LoVo (cell line): Measurements from ENCODE around the gene TRPM5.
A peak's percentile ranks its signal among the peaks of the same experiment; 100 is the strongest.

ENCODE experiments used
- DNase-seq: peaks from one replicate; pipeline ENCODE4 v3.0.0-alpha.2; 2016; ENCODE audit warnings: low spot score

Gene TRPM5

DNA sequence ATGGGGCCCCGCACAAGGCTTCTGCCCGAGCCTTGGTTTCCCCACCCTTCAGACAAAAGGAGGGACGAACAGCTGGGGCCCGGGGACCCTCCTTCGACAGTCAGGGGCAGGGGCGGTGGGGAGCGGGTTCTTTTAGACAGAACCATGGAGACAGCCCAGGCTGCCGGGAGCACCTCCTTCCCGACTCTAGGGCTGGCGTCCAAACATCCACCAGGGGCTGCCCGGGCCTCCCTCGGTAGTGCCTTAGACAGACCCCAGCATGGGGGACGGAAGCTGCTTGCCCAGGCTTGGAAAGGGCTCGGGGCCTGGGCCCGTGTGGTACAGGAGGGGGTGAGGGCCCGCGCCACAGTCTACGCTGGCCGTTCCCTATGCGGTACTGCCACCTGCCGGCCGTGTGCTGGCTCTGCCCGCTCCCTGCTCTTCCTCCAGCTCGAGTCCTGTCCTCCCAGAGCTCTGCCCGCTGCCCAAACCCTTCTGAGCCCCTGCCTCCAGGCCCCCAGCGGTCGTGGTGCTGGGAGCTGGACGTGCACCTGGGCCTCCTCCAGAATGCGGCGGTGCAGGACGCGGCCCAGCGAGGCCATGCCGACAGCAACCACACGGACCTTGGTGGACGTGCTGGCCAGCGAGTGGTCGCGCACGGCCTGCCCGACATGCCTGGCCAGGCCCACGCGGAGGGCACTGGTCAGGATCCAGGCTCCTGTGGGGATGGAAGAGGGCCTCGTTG lies 23.6 kb downstream of the TRPM5 start:
- DNase-seq, result peak; percentile 82

DNA sequence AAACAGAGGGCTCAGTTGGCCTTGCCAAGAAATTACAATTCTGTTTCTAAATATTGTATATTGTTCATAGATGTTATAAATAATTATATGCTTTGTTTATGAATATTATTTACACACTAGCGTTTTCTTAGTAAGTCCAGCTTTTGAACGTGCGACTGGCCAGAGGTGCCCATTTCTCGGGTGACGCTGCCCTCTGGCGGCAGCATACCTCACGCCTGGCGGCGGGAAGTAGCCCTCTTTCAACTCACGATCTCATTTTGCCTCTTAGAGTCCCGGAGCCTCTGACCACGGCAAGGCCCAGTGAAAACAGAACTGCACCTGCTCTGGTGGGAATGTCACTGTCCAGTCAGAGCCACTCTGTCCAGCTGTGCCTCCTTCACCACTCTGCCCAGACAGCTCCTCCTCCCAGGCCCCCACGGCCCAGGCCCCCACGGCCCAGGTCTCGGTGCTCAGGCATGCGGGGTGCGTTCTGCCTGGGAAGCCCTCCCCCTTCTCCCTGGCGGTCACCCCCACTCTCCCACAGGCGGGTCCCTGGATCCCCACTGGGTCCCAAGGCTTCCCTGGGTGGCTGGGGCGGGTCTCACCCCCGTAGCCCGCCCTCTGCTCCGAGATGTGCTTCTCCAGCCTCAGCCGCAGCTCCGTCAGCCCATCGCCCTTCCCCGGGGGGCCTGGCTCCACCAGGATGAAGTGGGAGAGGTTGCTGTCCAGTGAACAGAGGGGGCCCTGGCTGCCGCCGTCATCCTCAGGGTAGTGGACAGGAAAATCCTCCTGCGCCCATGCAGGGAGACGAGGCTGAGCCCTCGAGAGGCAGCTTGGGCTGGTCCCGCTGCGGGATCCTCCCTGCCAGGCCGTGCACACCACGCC lies 24.4 kb downstream of the TRPM5 start:
- peak; percentile 80 for DNase-seq

DNA sequence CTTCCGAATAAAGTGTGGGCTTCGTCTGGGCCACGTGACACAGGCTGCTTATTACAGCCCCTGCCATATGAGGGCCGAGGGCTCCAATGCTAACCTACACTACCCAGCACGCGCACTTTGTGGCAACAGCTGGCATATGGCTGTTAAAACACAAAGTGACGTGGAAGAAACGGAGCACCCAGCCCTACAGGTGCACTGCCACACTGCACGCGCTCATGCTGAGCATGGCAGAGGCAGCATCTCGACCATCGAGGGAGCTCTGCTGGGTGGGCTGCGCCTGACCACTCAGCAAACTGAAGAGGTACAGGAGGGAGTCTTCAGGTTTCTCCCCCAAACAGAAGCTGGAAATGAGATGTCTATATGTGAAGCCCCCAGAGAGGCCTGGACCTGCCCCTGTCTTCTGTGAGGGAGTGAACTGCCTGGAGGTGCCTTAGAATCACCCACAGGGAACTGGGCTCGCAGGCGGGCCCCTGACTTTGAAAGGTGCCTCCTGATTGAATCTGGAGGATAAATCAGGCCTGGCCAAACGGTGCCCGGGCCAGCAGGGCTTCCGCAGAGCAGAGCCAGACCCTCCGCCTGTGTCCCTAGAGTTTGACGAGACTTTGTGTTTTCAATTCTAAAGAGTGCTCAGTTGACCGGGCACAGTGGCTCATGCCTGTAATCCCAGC lies 25.5 kb downstream of the TRPM5 start:
- no peak for DNase-seq

DNA sequence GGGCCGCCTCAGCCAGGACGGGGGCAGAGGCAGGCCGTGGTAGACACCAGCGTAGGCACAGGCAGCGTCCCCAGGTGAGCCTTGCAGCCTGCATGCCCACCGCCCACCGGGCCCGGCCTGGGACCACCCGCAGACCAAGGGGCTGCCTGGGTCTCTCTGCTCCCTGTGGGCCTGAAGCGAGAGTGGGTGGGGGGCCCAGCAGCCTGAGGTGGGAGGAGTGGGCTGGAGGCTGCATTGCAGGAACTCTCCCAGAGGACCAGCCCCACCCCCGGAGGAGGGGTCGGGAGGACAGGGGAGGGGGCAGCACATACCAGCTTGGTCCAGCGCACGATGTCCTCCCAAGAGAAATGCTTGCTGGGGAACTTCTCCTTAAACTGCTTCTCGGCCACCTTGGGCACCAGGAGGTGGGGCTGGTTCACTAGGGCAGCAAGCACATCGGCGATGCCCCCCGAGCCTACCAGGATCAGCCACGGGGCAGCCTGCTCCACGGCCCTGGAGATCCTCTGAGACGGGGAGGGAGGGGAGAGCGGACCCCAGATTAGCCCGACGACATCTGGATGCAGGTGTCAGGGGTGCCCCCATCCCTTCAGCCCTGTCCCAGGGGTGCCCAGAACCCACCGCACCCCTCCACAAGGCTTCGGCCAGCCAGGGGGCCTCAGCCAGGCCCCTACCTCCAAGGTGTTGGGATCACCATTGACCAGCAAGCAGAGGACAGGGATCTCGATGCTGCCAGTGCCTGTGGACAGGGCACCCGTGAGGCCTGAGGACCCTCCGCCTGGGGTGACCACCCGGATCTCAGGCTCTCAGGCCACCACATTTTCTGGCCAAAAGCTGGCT lies 26.2 kb downstream of the TRPM5 start:
- DNase-seq, result no peak

DNA sequence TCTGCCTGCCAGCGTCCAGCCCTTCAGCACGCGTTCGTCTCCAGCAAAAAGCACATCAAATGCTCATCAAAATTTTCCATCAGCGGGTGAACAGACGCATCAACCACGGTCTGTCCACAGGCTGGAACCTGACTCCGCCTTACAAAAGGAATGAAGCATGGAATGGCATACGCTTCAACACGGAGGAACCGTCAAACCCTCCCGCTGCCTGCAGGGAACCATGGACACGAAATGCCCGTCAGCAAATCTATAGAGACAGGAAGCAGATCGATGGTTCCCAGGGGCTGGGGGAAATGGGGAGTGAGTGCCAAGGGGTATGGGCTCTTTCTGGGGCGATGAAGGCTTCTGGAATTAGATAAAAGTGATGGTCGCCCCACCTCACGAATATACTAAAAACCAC lies 27.5 kb downstream of the TRPM5 start:
- no peak for DNase-seq

DNA sequence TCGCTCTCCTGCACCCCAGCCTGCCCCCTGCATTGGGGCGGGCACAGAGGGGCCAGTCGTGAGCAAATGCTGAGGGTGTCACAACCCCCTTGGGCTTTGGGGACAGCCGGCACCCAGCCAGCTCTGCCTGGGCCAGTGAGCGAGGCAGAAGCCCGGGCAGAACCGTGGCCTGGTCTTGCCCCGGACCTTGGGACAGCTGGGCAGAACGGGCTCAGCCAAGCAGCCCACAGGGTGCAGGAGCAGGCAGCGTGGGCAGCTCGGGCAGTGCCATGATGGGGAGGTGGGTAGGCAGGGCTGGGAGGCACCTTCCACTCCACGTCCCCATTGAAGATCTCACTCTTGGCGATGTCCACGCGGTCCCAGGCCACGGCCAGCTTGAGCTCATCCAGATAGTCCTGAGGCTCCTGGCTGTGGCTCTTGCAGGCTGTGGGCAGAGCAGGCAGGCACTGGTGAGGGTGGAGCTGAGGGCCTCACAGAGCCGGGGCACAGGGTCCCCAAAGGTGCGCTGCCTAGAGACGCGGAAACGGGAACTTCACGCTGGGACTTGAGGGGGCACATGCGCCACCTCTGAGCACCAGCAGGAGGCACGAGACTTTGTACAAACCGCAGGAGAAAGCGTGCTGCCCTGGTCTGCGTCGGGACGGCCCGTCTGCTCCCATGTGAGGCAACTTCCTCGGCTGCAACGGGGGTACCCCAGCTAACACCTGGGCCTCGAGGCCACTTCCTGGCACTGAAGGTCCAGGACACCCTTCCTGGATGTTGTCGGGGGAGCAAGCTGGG lies 28.5 kb downstream of the TRPM5 start:
- DNase-seq, result no peak

DNA sequence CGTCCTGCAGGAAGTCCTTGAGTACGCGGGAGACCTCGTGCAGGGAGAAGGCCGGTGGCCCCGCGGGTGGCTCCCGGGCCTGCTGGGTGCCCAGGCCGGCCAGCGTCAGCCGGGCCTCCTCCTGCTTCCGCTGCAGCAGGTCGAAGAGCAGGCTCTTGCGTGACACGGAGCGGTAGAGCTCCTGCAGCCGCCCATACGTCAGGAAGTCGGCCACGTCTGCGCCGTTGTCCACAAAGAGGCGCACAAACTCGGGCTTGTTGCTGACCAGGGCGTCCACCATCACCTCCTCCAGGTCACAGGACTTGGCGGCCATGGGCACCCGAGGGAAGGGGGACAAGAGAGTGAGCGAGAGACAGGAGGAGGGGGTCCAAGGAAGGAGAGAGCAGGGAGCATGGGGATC lies 29.1 kb downstream of the TRPM5 start:
- DNase-seq, result no peak

DNA sequence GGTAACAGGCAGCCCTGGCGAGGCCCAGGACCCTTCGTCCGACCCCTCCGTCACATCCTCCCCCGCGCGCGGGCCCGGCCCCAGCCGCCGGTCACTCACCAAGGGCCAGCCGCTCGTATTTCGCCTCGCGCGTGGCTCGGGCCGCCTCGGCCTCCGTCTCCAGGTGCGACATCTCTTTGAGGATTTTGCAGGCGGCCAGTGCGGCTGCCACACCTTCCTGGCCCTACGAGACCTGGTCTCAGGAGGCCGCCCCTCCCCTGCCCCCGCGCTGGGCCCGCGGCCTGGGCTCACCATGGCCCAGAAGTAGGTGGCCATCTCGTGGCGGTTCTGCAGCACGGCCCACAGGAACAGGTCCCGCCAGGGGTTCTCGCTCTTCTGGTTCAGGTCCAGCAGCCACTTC lies 29.7 kb downstream of the TRPM5 start:
- DNase-seq, result no peak

DNA sequence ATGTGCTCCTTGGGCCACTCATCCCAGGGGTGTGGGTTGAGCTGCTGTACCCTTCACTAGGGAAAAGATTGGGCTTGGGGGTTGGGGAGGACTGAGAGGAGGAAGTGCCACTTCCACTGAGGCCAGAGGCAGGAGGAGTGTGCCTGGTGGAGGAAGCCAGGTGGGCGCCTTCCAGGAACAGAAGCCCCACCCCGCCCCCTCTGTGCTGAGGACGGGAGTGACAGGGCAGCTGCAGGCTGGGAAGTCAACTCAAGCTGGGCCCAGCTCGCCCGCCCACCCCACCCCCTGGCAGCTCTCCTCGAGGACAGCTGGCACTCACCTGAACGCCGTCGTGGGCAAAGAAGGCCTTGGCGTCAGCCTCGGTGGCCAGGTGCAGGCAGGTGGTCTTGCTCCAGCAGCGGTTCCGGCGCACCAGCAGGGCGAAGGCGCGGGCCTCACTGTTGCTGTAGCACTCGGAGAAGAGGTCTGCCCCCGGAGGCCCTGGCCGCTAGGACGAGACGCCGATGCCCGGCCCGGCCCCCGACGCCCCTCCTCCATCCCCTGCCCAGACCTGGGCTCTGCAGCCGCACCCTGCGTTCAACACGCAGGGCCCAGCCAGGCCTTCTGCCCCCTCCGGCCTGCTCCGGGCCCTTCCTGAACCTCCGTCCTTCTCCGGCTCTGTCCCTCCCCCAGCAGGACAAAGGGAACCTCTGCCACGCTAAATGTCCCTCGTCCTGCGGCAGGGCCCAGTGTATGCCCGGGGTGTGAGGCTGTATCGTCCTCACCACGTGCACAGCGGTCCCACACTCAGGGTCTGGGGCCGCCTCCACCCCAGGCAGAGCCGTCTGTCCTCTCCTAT lies 30.4 kb downstream of the TRPM5 start:
- no peak for DNase-seq

DNA sequence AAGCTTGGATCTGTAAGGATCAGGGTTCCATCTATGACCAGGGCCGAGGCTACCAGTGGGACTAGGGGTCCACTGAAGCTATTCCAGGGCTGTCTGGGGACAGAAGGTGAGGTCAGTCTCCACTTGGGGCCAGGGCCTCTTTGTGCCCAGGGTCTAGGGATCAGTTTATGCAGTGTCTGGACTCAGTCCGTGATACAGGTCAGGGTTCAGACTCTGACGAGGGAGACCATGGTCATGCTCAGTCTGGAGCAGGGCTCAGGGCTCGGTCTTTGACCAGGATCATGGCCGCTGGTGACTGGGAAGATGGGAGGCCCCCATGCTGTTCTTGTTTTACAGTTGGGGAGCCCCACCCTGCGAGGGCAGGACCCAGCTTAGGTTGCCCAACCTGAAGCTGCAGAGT lies 32.0 kb downstream of the TRPM5 start:
- DNase-seq, result no peak

DNA sequence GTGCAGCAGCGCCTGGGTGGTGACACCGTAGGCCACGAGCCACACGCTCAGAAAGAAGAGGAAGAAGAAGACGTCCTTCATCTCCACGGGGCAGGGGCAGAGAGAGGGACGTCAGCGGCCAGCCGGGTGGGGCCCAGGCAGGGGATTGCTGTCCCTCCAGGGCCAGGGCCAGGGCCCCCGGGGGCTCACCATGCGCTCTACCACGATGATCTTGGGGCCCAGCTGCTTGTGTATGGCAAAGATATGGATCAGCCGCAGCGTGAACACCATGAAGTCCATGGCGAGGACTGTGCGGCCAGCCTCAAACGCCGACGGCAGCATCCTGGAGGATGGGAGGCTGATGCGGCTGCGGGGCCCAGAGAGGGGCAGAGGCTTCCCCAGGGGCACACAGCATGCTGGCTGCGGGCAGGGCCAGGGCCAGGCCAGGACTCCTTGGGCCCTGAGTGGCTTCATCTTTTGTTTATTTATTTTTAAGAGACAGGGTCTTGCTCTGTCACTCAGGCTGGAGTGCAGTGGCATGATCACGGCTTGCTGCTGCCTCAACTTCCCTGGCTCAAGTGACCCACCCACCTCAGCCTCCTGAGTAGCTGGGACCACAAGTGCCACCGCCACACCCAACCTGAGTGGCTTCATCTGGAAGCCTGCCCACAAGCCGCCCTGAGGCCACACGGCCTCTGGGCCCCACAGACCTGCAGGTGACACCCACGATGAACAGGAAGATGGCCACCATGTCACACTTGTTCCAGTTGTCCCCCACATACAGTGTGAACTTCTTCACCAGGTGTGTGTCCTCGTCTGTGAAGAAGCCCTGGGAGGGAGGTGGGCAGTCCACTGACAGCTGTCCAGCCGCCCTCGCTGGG lies 32.6 kb downstream of the TRPM5 start:
- DNase-seq, result no peak

DNA sequence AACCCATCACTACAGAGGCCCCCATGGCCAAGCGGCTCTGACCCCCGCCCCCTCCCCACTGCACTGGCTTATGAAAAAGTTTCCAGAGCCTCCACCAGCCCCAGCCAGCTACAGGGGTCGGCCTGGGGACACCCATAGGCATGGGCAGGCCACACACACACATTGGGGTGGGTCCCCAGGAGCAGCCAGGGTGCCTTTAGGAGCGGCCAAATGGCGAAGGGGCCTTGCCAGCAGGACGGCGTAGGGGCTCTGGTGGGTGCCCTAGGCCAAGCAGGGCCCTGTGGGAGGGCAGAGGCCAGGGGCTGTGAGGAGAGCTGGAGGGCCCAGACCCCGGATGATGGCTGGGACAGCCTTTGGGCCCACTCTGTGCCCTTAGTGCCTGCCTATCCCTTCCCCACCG lies 33.7 kb downstream of the TRPM5 start:
- no peak for DNase-seq

DNA sequence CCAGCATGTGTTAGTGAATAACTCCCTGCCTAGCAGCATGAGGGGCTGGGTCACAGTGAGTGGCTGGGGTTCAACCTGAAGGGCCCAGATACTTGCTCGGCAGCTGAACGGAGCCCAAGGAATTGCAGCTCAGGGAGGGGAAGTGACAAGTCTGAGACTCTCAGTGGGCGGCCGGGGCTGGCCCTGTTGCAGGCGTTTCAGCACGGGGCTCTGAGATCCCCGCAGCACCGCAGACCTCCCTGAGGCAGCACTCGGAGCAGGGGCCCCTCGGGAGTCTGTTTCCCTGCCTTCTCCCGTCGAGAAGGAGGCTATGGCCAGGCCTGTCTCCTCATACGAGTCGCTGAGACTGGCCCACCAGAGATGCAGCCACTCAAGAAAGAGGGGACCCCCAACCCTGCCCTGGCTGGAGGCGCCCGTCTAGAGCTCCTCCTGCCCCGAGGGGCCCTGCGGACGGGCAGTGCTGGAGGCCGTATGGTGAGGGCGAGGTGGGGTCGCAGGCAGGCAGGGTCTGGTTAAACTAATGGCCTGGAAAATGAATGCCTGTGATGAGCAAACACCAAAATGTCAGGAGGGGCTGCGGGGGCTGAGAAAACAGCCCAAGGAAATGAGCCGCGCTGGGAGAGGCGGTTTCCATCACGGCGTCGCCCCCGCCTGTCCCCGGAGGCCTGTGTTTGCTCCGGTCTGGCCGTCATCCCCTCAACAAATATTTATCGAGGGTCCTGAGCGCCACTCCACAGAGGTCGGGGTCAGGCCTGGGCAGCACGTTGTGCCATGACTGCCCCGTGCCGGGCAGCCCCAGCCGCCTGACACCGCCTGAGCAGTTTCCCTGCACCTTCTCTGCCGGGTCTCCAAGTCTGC lies 34.5 kb downstream of the TRPM5 start:
- no peak for DNase-seq

DNA sequence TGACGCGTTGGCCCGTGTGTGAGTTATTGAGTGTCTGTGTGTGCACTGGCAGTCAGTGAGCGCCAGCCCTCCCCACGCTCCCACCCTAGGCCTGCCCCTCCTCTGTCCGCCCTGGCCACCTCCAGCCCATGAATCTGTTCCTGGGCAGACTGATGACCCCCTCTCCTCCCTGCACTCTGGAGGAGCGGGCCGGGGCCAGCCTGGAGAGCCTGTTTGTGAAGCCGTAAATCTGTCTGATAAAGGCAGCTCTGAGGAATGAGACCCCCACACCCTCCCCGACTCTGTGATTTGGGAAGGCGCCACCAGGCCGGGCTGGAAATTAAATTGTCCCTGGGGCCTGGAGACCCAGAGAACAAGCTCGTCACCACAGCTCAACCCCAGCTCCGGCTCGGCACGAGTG lies 35.2 kb downstream of the TRPM5 start:
- DNase-seq, result no peak

DNA sequence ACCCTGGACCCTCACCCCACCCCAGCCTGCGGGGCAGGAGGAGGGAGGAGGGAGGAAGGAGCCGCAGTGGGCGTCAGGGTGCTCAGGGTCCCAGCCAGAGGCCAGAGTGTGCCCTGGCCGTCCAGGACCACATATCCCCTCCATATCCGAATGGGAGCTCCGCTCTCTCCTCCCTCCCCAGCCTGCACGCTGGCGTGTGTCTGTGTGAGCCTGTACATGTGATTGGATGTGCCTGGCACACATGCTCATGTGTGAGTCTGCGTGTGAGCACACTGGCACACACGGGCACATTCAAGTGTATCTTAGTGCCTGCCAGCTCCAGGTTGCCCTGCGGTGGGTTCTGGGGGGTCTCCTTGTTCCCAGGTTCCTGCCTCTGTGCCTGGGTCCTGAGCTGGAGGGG lies 35.6 kb downstream of the TRPM5 start:
- DNase-seq, result no peak

DNA sequence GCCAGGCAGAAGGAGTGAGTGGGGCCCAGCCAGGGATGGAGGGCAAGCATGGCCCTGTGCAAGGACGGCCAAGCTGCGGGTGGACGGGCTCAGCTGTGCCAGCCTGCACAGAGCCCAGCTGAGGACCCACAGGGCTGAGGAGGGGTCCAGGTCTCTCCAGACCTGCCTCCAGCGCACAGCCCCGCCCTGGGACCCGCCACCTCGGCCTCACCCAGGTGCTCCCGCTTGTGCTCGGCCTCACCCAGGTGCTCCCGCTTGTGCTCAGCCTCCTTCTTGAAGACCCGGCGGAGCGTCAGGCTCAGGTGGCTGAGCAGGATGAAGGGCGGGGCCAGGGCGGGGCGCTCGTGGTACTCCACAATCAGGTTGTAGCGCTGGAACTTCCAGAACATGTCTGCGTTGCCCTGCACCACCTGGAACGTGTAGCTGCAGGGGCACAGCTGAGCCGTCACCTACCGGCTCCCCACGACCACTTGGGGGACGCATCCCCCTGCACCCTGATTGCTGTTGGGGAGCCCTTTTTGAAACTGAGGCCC lies 37.4 kb downstream of the TRPM5 start:
- no peak for DNase-seq

DNA sequence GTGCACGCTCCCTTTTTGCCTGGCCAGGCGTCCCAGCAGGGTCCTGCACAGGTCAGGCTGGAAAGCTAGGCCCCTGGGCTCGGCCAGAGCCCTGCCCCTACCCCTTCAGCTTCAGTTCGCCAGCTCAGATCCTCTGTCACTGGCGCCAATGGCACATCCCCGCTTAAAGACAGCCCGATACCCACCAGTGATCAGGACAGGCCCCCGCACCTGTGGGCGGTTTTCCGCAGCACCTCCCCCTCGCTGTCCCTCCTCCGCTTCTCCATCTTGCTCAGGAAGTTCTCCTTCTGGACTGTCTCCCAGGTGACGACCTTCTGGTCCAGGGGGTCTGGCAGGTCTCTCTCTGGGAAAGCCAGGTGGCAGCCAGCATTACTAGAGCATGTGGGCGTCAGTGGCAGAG lies 37.9 kb downstream of the TRPM5 start:
- DNase-seq, result no peak

DNA sequence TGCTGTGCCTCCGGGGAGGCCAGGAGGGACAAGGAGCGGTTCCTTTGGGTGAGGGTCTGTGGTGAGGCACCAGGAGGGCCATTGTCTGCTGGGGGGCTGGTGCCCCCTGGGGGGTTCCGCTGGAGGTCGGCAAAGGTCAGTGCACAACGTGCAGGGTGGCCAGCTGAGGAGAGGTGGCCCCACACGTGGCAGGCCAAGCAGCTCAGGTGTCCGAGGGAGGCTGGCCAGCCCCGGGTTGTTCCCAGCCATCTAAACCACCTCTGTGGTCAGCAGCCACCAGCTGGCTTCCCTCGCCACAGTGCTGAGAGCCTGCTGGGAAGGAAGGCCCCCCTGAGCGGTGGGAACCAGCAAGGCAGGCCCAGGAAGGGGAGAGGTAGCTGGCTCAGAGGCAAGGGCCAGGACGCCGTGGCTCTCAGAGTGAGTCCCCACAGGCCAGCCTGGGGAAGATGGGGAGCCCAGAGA lies 39.5 kb downstream of the TRPM5 start:
- DNase-seq, result no peak
